SK-N-SH treated with all-trans-retinoic acid at 6 μM for 48 hours (cell line): Measurements from ENCODE around the gene OR6J1.
"Not testable (repeated sequence)": the region's sequence is repeated elsewhere in the genome, so short reads cannot be mapped to it uniquely, and the experiment has no call there.

Experiments used
- ARNTL ChIP-seq: fragments of 450-650 bp; formaldehyde crosslinking; IDR thresholded peaks from 2 replicates; pipeline ENCODE4 v1.5.0; 2020; ENCODE audit warnings: low read depth, mild to moderate bottlenecking, moderate library complexity, borderline replicate concordance
- BACH2 ChIP-seq: fragments of 250-450 bp; sonication (Bioruptor Pico); IDR thresholded peaks from 2 replicates; pipeline ENCODE4 v1.9.0; 2021; ENCODE audit warnings: mild to moderate bottlenecking, borderline replicate concordance
- GLIS3 ChIP-seq: fragments of 250-450 bp; sonication (Bioruptor Pico); IDR thresholded peaks from 2 replicates; pipeline ENCODE4 v1.5.0; 2020; ENCODE audit warnings: mild to moderate bottlenecking, moderate library complexity
- OSR1 ChIP-seq: fragments of 250-450 bp; sonication (Bioruptor Pico); IDR thresholded peaks from 2 replicates; pipeline ENCODE4 v1.8.0; 2022; ENCODE audit warnings: moderate library complexity, mild to moderate bottlenecking, inconsistent platforms
- PPARA ChIP-seq: fragments of 250-450 bp; sonication (Bioruptor Pico); IDR thresholded peaks from 2 replicates; pipeline ENCODE4 v1.5.0; 2020; ENCODE audit warnings: mild to moderate bottlenecking, borderline replicate concordance
- TCF4 ChIP-seq: fragments of 250-450 bp; sonication (Bioruptor Pico); IDR thresholded peaks from 2 replicates; pipeline ENCODE4 v1.8.0; 2021; ENCODE audit warnings: mild to moderate bottlenecking, moderate library complexity, borderline replicate concordance
- ZFP3 ChIP-seq: fragments of 250-450 bp; sonication (Bioruptor Pico); IDR thresholded peaks from 2 replicates; pipeline ENCODE4 v1.5.0; 2020; ENCODE audit warnings: mild to moderate bottlenecking, moderate library complexity
- ZNF70 ChIP-seq: fragments of 450-650 bp; formaldehyde crosslinking; IDR thresholded peaks from 2 replicates; pipeline ENCODE4 v1.5.0; 2020; ENCODE audit warnings: mild to moderate bottlenecking, moderate library complexity
- TF ChIP-seq, protein P1 (sequence below): fragments of 250-450 bp; sonication (Bioruptor Pico); IDR thresholded peaks from 2 replicates; pipeline ENCODE4 v1.8.0; 2020; ENCODE audit warnings: mild to moderate bottlenecking, moderate library complexity, borderline replicate concordance
- TF ChIP-seq, protein P2 (sequence below): fragments of 250-450 bp; sonication (Bioruptor Pico); IDR thresholded peaks from 2 replicates; pipeline ENCODE4 v1.8.0; 2021; ENCODE audit warnings: low read depth, mild to moderate bottlenecking, moderate library complexity, borderline replicate concordance

DNA sequence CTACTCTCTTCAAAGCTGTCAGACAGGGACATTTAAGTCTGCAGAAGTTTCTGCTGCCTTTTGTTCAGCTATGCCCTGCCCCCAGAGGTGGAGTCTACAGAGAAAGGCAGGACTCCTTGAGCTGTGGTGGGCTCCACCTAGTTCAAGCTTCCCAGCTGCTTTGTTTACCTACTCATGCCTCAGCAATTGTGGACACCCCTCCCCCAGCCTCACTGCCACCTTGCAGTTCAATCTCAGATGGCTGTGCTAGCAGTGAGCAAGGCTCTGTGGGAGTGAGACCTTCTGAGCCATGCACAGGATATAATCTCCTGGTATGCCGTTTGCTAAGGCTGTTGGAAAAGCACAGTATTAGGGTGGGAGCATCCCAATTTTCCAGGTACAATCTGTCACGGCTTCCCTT, 33.4 kb upstream of the OR6J1 start:
- TF ChIP-seq ARNTL (CRISPR knock-in tag); OSR1; GLIS3; ZNF70 (CRISPR knock-in tag); ZFP3 (CRISPR knock-in tag); BACH2 (CRISPR knock-in tag); TCF4 (CRISPR knock-in tag); PPARA: not testable (repeated sequence)
- TF ChIP-seq, protein P1, sequence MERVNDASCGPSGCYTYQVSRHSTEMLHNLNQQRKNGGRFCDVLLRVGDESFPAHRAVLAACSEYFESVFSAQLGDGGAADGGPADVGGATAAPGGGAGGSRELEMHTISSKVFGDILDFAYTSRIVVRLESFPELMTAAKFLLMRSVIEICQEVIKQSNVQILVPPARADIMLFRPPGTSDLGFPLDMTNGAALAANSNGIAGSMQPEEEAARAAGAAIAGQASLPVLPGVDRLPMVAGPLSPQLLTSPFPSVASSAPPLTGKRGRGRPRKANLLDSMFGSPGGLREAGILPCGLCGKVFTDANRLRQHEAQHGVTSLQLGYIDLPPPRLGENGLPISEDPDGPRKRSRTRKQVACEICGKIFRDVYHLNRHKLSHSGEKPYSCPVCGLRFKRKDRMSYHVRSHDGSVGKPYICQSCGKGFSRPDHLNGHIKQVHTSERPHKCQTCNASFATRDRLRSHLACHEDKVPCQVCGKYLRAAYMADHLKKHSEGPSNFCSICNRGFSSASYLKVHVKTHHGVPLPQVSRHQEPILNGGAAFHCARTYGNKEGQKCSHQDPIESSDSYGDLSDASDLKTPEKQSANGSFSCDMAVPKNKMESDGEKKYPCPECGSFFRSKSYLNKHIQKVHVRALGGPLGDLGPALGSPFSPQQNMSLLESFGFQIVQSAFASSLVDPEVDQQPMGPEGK = not testable (repeated sequence)
- TF ChIP-seq, protein P2, sequence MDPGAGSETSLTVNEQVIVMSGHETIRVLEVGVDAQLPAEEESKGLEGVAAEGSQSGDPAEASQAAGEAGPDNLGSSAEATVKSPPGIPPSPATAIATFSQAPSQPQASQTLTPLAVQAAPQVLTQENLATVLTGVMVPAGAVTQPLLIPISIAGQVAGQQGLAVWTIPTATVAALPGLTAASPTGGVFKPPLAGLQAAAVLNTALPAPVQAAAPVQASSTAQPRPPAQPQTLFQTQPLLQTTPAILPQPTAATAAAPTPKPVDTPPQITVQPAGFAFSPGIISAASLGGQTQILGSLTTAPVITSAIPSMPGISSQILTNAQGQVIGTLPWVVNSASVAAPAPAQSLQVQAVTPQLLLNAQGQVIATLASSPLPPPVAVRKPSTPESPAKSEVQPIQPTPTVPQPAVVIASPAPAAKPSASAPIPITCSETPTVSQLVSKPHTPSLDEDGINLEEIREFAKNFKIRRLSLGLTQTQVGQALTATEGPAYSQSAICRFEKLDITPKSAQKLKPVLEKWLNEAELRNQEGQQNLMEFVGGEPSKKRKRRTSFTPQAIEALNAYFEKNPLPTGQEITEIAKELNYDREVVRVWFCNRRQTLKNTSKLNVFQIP = not testable (repeated sequence)
